ENCODE results near the gene NPB. TPM values are rescaled to one million over a fixed set of nuclear protein-coding genes. Genes with fewer than 3 reads are reported as not detected.

The NPB gene
- total and polyA plus RNA-seq, 2 donors (not counting 1 experiment from before 2014, with no cell fraction given), result 0.44 TPM; not detected in 1

- no peaks in the 10 kb centered on the region for H4K20me1 ChIP-seq (ENCODE audit: control insufficient read depth, insufficient read depth, low read length, poor library complexity, severe bottlenecking)
- no peaks in the 10 kb centered on the region for H3K27me3 ChIP-seq (replicated peaks in 1 of 4; ENCODE audit: control extremely low read depth in 1 of 4, control insufficient read depth in 3 of 4, insufficient read depth in 4 of 4, low read length in 3 of 4)
- H3K9me3 ChIP-seq (ENCODE audit: control extremely low read depth in 1 of 3, control insufficient read depth in 2 of 3, insufficient read depth in 1 of 3, low read length in 2 of 3), result no peaks in the 10 kb centered on the region
- ATAC-seq (ENCODE audit: low read depth) (no peak), DNase-seq (no peak)
- H3K36me3 ChIP-seq (replicated peaks in 1 of 2; ENCODE audit: control extremely low read depth in 1 of 2, control insufficient read depth in 1 of 2, extremely low read depth in 1 of 2, insufficient read depth in 2 of 2, low read length in 1 of 2), result peaks cover 0 to 14% of the 10 kb centered on the region in 2 experiments
- POLR2A ChIA-PET, result no interaction called here
- no peak overlapping the region for H3K4me3 ChIP-seq (ENCODE audit: control extremely low read depth in 1 of 5, extremely low read depth in 1 of 5, insufficient read depth in 1 of 5, low read depth in 2 of 5, low read length in 4 of 5)
- peaks cover 0 to 1% of the 10 kb centered on the region in 2 donors for H3K4me1 ChIP-seq (ENCODE audit: control insufficient read depth in 2 of 2, insufficient read depth in 2 of 2, low read length in 2 of 2)
- no peak overlapping the region for H3K9ac ChIP-seq (ENCODE audit: low read length)
- H3K4me3 Mint-ChIP-seq, result no peak overlapping the region
- no peak overlapping the region for H3K4me2 ChIP-seq (replicated peaks; ENCODE audit: low read depth, low read length, poor library complexity, severe bottlenecking)
- H3K79me2 ChIP-seq (ENCODE audit: control insufficient read depth, insufficient read depth, low read length), result peaks cover 24% of the 10 kb centered on the region
- TF ChIP-seq, protein P1, sequence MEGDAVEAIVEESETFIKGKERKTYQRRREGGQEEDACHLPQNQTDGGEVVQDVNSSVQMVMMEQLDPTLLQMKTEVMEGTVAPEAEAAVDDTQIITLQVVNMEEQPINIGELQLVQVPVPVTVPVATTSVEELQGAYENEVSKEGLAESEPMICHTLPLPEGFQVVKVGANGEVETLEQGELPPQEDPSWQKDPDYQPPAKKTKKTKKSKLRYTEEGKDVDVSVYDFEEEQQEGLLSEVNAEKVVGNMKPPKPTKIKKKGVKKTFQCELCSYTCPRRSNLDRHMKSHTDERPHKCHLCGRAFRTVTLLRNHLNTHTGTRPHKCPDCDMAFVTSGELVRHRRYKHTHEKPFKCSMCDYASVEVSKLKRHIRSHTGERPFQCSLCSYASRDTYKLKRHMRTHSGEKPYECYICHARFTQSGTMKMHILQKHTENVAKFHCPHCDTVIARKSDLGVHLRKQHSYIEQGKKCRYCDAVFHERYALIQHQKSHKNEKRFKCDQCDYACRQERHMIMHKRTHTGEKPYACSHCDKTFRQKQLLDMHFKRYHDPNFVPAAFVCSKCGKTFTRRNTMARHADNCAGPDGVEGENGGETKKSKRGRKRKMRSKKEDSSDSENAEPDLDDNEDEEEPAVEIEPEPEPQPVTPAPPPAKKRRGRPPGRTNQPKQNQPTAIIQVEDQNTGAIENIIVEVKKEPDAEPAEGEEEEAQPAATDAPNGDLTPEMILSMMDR (IDR thresholded peaks at IDR 0.05), result no peak
- TF ChIP-seq EZH2 (IDR thresholded peaks at IDR 0.05; ENCODE audit: borderline replicate concordance, insufficient read depth, low read depth, low read length, poor library complexity, severe bottlenecking), result no peak
- CTCF ChIA-PET, result no interaction called here
- WGBS (ENCODE audit: insufficient coverage), result 100% methylated on average over 1 of the region's 3 CpGs
- H3K27me3 Mint-ChIP-seq, result no peaks in the 10 kb centered on the region
- H3K9me3 Mint-ChIP-seq (ENCODE audit: insufficient read depth), result no peaks in the 10 kb centered on the region
- intact Hi-C loops (cut with micrococcal nuclease), result no loop called here
- H3K27ac Mint-ChIP-seq, result no peak overlapping the region
- H3K27ac ChIP-seq (ENCODE audit: low read length in 2 of 2), result no peak overlapping the region
- H2AFZ ChIP-seq (ENCODE audit: insufficient read depth, low read depth, low read length, poor library complexity, severe bottlenecking), result no peak overlapping the region
- peaks cover 3% of the 10 kb centered on the region for H3K4me1 Mint-ChIP-seq
These were observed 23.7 kb upstream of the NPB start for GRCh38 chr17:81878294-81878693.

DNA sequence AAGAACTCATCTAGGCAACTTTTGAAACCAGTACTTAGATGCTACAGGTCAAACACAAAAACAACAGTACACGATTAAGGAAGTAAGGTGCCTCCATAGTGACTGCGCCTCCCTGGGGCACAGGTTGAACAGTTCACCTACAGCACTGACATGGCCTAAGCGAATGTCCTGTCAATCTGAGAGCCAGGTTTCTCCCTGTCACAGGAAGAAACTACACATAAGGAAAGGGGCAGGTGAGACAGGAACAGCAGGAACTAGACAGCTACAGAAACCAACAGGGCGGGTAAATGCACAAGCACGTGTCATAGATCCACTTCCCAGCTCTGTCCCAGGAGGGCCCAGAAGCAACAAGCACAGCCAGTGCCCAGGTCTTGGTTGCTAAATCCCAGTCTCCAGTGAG, 22.9 kb upstream of the NPB start:
- Histone ChIP-seq H3K36me3 (replicated peaks in 1 of 2; ENCODE audit: control extremely low read depth in 1 of 2, control insufficient read depth in 1 of 2, extremely low read depth in 1 of 2, insufficient read depth in 2 of 2, low read length in 1 of 2) (peaks cover 0 to 18% of the 10 kb centered on the region in 2 experiments), H3K79me2 (ENCODE audit: control insufficient read depth, insufficient read depth, low read length) (peaks cover 24% of the 10 kb centered on the region), H2AFZ (ENCODE audit: insufficient read depth, low read depth, low read length, poor library complexity, severe bottlenecking) (no peak overlapping the region), H3K4me1 (ENCODE audit: control insufficient read depth in 2 of 2, insufficient read depth in 2 of 2, low read length in 2 of 2) (no peaks in the 10 kb centered on the region), H3K27me3 (replicated peaks in 1 of 4; ENCODE audit: control extremely low read depth in 1 of 4, control insufficient read depth in 3 of 4, insufficient read depth in 4 of 4, low read length in 3 of 4) (no peaks in the 10 kb centered on the region), H3K4me2 (replicated peaks; ENCODE audit: low read depth, low read length, poor library complexity, severe bottlenecking) (no peak overlapping the region), H3K4me3 (ENCODE audit: control extremely low read depth in 1 of 5, extremely low read depth in 1 of 5, insufficient read depth in 1 of 5, low read depth in 2 of 5, low read length in 4 of 5) (no peak overlapping the region), H3K27ac (ENCODE audit: low read length in 2 of 2) (no peak overlapping the region), H4K20me1 (ENCODE audit: control insufficient read depth, insufficient read depth, low read length, poor library complexity, severe bottlenecking) (no peaks in the 10 kb centered on the region), H3K9me3 (ENCODE audit: control extremely low read depth in 1 of 3, control insufficient read depth in 2 of 3, insufficient read depth in 1 of 3, low read length in 2 of 3) (no peaks in the 10 kb centered on the region), H3K9ac (ENCODE audit: low read length) (no peak overlapping the region)
- ATAC-seq (ENCODE audit: low read depth), result no peak
- H3K27ac Mint-ChIP-seq, result no peak overlapping the region
- intact Hi-C loops (cut with micrococcal nuclease), result no loop called here
- 82% methylated on average over 4 of the region's 5 CpGs for WGBS (ENCODE audit: insufficient coverage)
- ChIA-PET CTCF (no interaction called here), POLR2A (no interaction called here)
- H3K4me1 Mint-ChIP-seq, result no peaks in the 10 kb centered on the region
- H3K9me3 Mint-ChIP-seq (ENCODE audit: insufficient read depth), result no peaks in the 10 kb centered on the region
- no peak for DNase-seq
- H3K4me3 Mint-ChIP-seq, result no peak overlapping the region
- H3K27me3 Mint-ChIP-seq, result no peaks in the 10 kb centered on the region
- TF ChIP-seq, protein P1 (IDR thresholded peaks at IDR 0.05), result no peak
- TF ChIP-seq EZH2 (IDR thresholded peaks at IDR 0.05; ENCODE audit: borderline replicate concordance, insufficient read depth, low read depth, low read length, poor library complexity, severe bottlenecking), result no peak

All from B cell (primary cell).